ENCODE measurements around the gene SLC1A7.

The SLC1A7 gene

DNA sequence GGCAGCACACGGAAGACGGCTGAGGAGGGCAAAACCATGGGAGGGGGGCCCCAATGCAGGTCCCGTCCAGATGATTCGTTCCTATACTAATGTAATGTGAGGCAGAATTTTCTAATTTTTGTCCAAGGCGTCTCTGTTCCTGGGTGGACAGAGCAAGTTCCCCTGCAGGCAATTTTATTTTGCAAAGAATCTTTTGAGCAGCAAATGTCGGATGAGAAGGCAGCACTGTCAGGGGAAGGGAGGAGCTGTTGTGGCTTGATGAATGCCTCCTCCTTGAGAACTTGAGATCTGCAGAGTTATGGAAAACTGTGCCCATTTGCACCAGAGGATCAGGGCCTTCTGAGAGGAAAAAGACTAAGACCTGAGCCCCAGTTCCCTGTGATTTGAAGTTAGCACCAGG, 17.3 kb downstream of the SLC1A7 start:
- peaks cover 4% of the 10 kb centered on the region; the same call in 1 of the 2 replicates for H3K4me1 ChIP-seq (ENCODE audit: insufficient read depth, low read length)
- H3K9ac ChIP-seq (ENCODE audit: low read depth, low read length), result no peak overlapping the region
- WGBS, result 84% methylated on average over 6 of the region's 6 CpGs

DNA sequence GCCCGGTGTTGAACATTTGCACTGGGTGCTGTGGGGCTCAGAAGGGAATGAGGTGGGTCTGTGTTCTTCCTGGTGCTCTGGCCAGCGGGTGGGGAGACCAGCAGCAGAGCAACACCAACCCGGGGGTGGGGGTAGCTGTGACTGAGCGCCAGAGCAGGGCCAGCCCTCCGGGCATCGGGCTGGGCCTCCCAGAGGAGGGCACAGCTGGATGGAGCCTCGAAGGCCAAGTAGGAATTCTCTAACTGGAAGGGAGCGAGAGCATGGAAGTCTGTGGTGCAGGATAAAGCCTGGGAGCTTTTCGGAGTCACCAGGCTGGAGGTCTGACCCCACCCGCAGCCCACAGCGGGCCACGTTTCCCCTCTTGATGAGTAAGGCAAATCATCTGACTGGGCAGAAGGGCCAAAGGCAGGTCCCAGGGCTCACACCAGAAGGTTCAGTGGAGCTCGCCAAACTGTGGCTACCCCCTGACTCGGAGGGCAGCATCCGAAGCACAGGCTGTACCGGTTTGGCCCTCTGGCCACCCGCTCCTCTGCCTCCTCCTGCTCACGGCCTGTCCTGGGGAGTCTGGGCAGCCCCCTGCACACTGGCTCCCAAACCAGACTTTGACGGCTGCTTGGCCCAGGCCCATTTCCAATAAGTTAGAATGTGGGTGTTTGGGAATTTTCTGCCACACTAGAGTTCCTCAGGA, 18.8 kb downstream of the SLC1A7 start:
- 91% methylated on average over 19 of the region's 19 CpGs for WGBS
- 0 out of 2 replicates have a peak, but pooled peaks cover 3% of the 10 kb centered on the region for H3K27me3 ChIP-seq (ENCODE audit: insufficient read depth, low read length)
- no peak overlapping the region for H3K27ac ChIP-seq (ENCODE audit: low read depth, low read length)
- H3K36me3 ChIP-seq (ENCODE audit: insufficient read depth, low read length), result no peaks in the 10 kb centered on the region
- H3K4me1 ChIP-seq (ENCODE audit: insufficient read depth, low read length), result peaks cover 4% of the 10 kb centered on the region; the same call in 1 of the 2 replicates
- H3K9me3 ChIP-seq (ENCODE audit: insufficient read depth, low read depth, low read length), result no peaks in the 10 kb centered on the region
- no peak overlapping the region for H3K4me3 ChIP-seq (ENCODE audit: low read length)
- H3K9ac ChIP-seq (ENCODE audit: low read depth, low read length), result no peak overlapping the region

More for the DNA sequence above, 17.3 kb downstream of the SLC1A7 start:
- Histone ChIP-seq H3K27me3 (ENCODE audit: insufficient read depth, low read length) (0 out of 2 replicates have a peak, but pooled peaks cover 3% of the 10 kb centered on the region), H3K4me3 (ENCODE audit: low read length) (no peak overlapping the region), H3K36me3 (ENCODE audit: insufficient read depth, low read length) (no peaks in the 10 kb centered on the region), H3K9me3 (ENCODE audit: insufficient read depth, low read depth, low read length) (no peaks in the 10 kb centered on the region), H3K27ac (ENCODE audit: low read depth, low read length) (no peak overlapping the region)

DNA sequence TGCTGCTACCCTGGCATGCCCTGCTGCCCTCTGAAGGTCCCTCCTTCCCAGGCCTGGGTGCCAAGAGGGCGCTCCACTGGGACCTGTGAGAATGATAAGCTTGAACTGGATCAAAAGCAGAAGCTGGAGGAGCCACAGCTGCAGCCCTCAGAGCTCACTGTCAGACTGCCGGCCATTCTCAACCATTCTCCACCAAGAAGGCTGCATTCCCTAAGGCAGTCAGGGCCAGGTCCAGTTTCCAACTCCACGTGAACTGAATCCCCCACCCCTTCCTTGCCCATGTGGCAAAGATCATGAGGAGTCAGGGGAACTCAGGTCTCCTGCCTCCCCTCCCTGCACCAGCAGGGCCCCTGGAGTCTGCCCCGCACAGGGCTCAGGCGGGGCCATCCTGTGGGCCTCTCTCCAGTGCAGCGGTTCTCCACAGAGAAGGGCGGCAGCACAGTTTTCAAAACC, 19.5 kb downstream of the SLC1A7 start:
- Histone ChIP-seq H3K9ac (ENCODE audit: low read depth, low read length) (no peak overlapping the region), H3K27ac (ENCODE audit: low read depth, low read length) (no peak overlapping the region), H3K9me3 (ENCODE audit: insufficient read depth, low read depth, low read length) (no peaks in the 10 kb centered on the region), H3K4me3 (ENCODE audit: low read length) (no peak overlapping the region), H3K36me3 (ENCODE audit: insufficient read depth, low read length) (no peaks in the 10 kb centered on the region), H3K4me1 (ENCODE audit: insufficient read depth, low read length) (peaks cover 4% of the 10 kb centered on the region; the same call in 1 of the 2 replicates), H3K27me3 (ENCODE audit: insufficient read depth, low read length) (0 out of 2 replicates have a peak, but pooled peaks cover 3% of the 10 kb centered on the region)
- 89% methylated on average over 7 of the region's 7 CpGs for WGBS

DNA sequence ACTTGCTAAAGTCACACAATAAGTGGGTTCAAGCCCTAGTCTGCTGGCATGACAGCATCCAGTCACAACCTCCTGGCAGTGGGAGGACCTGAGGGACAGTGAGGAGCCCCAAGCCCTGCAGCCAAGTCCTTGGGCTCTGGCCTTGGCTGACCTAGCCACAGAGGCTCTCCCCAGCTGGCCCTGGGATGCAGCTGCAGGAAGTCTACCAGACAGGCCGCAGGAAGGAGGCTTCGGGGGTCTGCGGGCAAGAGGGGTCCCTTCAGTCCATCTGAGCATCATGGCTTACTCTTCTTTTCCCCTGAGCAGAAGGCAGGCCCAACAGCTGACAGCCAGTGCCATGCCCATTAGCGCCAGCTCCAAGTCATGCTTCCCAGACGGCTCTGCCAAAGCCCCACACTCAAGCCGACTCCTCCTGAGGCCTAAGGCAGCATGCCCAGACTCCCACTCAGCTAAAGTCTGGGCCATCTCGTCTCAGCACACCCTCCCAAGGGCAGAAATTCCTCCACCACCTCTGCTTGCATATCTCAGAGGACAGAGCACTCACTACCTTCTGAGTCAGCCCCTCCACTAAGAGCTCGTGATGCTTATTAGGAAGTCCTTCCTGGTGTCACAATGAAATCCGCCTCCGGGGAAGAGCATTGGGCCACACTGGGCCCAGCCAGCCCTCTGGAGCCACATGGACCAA, 20.1 kb downstream of the SLC1A7 start:
- 0 out of 2 replicates have a peak, but pooled peaks cover 3% of the 10 kb centered on the region for H3K27me3 ChIP-seq (ENCODE audit: insufficient read depth, low read length)
- no peak overlapping the region for H3K4me3 ChIP-seq (ENCODE audit: low read length)
- no peak overlapping the region for H3K9ac ChIP-seq (ENCODE audit: low read depth, low read length)
- no peak overlapping the region for H3K27ac ChIP-seq (ENCODE audit: low read depth, low read length)
- no peaks in the 10 kb centered on the region for H3K36me3 ChIP-seq (ENCODE audit: insufficient read depth, low read length)
- H3K9me3 ChIP-seq (ENCODE audit: insufficient read depth, low read depth, low read length), result no peaks in the 10 kb centered on the region
- peaks cover 4% of the 10 kb centered on the region; the same call in 1 of the 2 replicates for H3K4me1 ChIP-seq (ENCODE audit: insufficient read depth, low read length)
- WGBS, result 86% methylated on average over 10 of the region's 10 CpGs

DNA sequence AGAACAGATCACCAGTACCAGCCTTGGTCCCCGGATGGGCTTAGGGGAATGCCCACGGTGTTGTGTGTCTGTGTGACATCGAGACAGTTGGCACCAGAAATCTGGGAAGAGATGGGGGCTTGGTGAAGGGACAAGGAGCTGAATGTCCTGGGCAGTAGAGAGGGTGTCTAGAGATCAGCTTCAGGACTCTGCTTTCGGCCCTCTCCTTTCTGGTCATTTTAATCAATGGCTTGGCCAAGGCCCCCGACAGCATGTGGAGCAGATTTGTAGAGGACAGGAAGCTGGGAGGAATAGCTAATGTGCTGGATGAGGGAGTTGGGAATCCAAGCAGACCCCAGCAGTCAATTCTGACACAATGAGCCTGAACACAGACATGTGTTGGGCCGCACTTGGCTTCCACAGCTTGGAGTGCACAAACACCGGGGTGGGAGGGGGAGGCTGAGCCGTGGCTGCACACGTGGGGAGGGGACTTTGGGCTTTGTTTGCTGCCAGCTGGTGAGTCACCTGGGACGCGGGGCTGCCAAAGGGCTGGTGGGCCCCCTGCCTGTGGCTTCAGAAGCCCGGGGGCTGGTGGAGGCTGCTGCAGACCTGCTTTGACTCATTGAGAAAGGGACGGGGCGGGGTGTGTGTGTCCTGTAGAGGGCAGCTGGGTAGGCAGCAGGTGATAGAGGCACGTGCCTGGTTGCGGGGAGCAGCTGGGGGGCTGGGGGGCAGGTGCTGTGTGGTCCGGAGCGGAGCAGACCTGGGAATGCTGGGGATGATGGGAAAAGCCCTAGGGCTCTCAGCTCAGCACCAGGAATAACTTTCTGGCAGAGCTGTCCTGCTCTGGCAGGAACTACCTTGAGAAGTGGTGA, 20.9 kb downstream of the SLC1A7 start:
- H3K36me3 ChIP-seq (ENCODE audit: insufficient read depth, low read length), result no peaks in the 10 kb centered on the region
- peaks cover 6% of the 10 kb centered on the region; the same call in 1 of the 2 replicates for H3K4me1 ChIP-seq (ENCODE audit: insufficient read depth, low read length)
- no peak overlapping the region for H3K4me3 ChIP-seq (ENCODE audit: low read length)
- H3K9ac ChIP-seq (ENCODE audit: low read depth, low read length), result no peak overlapping the region
- no peaks in the 10 kb centered on the region for H3K9me3 ChIP-seq (ENCODE audit: insufficient read depth, low read depth, low read length)
- H3K27ac ChIP-seq (ENCODE audit: low read depth, low read length), result no peak overlapping the region
- 63% methylated on average over 18 of the region's 18 CpGs for WGBS
- peaks cover 3% of the 10 kb centered on the region; the same call in 1 of the 2 replicates for H3K27me3 ChIP-seq (ENCODE audit: insufficient read depth, low read length)

DNA sequence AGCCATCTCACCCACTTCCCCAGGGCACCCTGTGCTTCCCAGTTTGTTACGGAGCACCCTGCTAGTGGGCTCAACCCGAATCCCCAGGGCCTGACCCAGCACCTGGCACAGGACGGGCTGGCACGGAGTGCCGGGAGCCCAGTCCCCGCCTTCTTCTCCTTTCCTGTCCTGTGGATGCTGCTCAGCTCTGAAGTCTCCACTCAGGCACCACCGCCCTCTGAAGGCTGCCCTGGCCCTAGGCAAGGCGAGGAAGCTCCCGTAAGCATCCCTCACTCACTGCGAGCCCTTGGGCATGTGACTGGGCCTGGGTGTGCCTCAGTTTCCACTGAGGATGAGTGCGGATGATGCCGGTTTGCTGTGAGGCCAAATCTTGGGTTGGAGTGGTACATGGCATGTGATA, 21.8 kb downstream of the SLC1A7 start:
- Histone ChIP-seq H3K27me3 (ENCODE audit: insufficient read depth, low read length) (peaks cover 3% of the 10 kb centered on the region; the same call in 1 of the 2 replicates), H3K9me3 (ENCODE audit: insufficient read depth, low read depth, low read length) (no peaks in the 10 kb centered on the region), H3K4me3 (ENCODE audit: low read length) (no peak overlapping the region), H3K36me3 (ENCODE audit: insufficient read depth, low read length) (no peaks in the 10 kb centered on the region), H3K9ac (ENCODE audit: low read depth, low read length) (no peak overlapping the region), H3K27ac (ENCODE audit: low read depth, low read length) (no peak overlapping the region), H3K4me1 (ENCODE audit: insufficient read depth, low read length) (peaks cover 14% of the 10 kb centered on the region; the same call in 1 of the 2 replicates)
- WGBS, result 90% methylated on average over 11 of the region's 12 CpGs

DNA sequence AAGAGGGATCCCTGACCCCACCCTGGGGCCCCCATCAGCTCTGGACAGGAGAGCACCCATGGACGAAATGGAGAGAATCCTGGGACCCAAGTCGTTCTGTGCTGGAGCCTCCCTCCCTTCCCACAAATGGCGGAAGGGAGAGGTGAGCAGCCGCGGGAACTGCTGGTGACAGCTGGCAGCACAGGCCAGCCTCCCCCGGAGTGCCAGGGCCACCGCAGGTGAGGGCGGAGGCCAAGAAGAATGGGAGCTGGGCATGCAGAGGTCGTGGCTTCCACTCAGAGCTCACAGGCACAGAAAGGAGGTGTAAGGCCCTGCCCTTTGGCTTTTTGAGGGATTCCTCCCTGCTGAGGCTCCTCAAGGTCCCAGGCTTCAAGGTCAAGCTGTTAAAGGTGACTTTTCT, 24.6 kb downstream of the SLC1A7 start:
- Histone ChIP-seq H3K4me1 (ENCODE audit: insufficient read depth, low read length) (peaks cover 19% of the 10 kb centered on the region; the same call in 1 of the 2 replicates), H3K4me3 (ENCODE audit: low read length) (no peak overlapping the region), H3K9me3 (ENCODE audit: insufficient read depth, low read depth, low read length) (no peaks in the 10 kb centered on the region), H3K27me3 (ENCODE audit: insufficient read depth, low read length) (peaks cover 3% of the 10 kb centered on the region; the same call in 1 of the 2 replicates), H3K9ac (ENCODE audit: low read depth, low read length) (no peak overlapping the region), H3K36me3 (ENCODE audit: insufficient read depth, low read length) (no peaks in the 10 kb centered on the region), H3K27ac (ENCODE audit: low read depth, low read length) (no peak overlapping the region)
- WGBS, result 84% methylated on average over 9 of the region's 9 CpGs

DNA sequence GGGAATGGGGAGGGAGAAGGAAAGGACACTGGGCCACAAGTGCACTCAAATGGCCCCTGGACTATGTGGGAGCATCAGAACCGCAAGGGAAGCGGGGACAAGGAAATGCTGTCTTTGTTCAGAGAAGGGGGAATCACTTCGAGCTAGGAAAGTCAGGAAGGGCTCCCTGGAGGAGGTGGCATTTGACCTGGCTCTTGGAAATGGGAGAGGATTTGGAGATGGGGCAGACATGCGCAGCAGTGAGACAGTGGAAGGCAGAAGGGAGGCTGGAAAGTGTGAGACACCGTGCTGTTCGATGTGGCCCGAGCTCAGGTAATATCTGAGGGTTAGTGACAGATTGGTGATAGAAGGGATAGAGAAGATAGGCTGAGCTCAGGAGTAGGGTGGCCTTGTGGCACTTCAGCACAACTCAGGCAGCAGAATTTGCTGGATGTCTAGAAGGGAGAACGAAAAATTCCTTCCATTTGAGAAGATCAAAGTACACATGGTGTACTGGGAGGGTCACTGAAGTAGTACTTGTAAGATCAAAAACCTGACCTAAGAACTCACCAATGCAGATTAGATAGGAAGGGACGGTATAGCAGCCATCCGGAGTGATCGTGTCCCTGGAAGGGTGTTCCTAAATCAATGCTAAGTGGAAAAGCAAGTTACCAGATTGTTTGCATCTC, 25.4 kb downstream of the SLC1A7 start:
- H3K9ac ChIP-seq (ENCODE audit: low read depth, low read length), result no peak overlapping the region
- peaks cover 17% of the 10 kb centered on the region; the same call in 1 of the 2 replicates for H3K4me1 ChIP-seq (ENCODE audit: insufficient read depth, low read length)
- H3K9me3 ChIP-seq (ENCODE audit: insufficient read depth, low read depth, low read length), result peaks cover 3% of the 10 kb centered on the region; the same call in 1 of the 2 replicates
- no peak overlapping the region for H3K27ac ChIP-seq (ENCODE audit: low read depth, low read length)
- H3K36me3 ChIP-seq (ENCODE audit: insufficient read depth, low read length), result no peaks in the 10 kb centered on the region
- peaks cover 3% of the 10 kb centered on the region; the same call in 1 of the 2 replicates for H3K27me3 ChIP-seq (ENCODE audit: insufficient read depth, low read length)
- WGBS, result 91% methylated on average over 11 of the region's 11 CpGs
- no peak overlapping the region for H3K4me3 ChIP-seq (ENCODE audit: low read length)

DNA sequence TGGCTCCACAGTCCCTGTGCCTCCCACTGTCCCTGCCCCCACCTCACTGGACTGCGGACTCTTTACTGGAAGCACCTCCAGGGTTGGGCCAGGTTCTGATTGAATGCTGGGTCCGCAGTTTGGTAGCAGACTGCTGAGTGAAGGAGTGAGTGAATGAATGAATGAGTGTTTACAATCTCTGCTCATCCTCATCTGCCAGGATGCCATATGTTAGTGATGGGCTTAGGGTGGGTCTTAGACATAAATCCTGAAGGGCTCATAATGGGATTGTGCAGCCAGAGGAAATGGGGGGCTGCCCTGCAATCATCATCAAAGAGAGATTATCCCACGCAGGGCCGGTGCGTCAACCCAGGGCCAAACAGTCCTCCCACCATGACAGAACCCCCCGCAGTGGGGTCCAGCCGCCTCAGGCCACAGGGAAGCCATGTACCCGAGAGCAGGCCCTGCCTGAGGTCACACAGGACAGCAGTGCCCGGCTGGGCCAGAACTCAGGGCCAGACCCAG, 26.1 kb downstream of the SLC1A7 start:
- H3K4me3 ChIP-seq (ENCODE audit: low read length), result no peak overlapping the region
- H3K36me3 ChIP-seq (ENCODE audit: insufficient read depth, low read length), result no peaks in the 10 kb centered on the region
- no peak overlapping the region for H3K27ac ChIP-seq (ENCODE audit: low read depth, low read length)
- peaks cover 3% of the 10 kb centered on the region; the same call in 1 of the 2 replicates for H3K9me3 ChIP-seq (ENCODE audit: insufficient read depth, low read depth, low read length)
- peaks cover 3% of the 10 kb centered on the region; the same call in 1 of the 2 replicates for H3K27me3 ChIP-seq (ENCODE audit: insufficient read depth, low read length)
- WGBS, result 82% methylated on average over 8 of the region's 9 CpGs
- peaks cover 15% of the 10 kb centered on the region; the same call in 1 of the 2 replicates for H3K4me1 ChIP-seq (ENCODE audit: insufficient read depth, low read length)
- H3K9ac ChIP-seq (ENCODE audit: low read depth, low read length), result no peak overlapping the region

Data from HUES64 (cell line).